Left lobe of liver (tissue), 2 donors: ENCODE data around the gene SCYL1. TPM values are rescaled to one million over a fixed set of nuclear protein-coding genes. Genes with fewer than 3 reads are reported as not detected.
A peak's percentile ranks its signal among the peaks of the same experiment; 100 is the strongest.
"Not testable (repeated sequence)": the region's sequence is repeated elsewhere in the genome, so short reads cannot be mapped to it uniquely, and the experiment has no call there.

Source experiments
- ATAC-seq: fragments of 200-7000 bp; cut with Tn5 transposase; one replicate; pipeline ENCODE4 v1.9.1; 2020; ENCODE audit warnings: mild to moderate bottlenecking, moderate library complexity
- DNase-seq: peaks from one replicate; pipeline ENCODE4 v3.0.0-alpha.2; 2020; ENCODE audit warnings: low spot score
- total RNA-seq: library from RNA; stranded (reverse); gene quantifications from one replicate; pipeline ENCODE4 v1.2.1, GENCODE V29; 2021
- donor health status: DM: no; HTN: no; CAD: no; lungs with moderate emphysema.
- donor health status: DM: no; HTN: yes; CAD: no.

The SCYL1 gene
- total RNA-seq, 1 donor from 2014 or later, result 67.6 TPM

- not testable (repeated sequence) for ATAC-seq, DNase-seq
Observed at GRCh38 chr11:65564879-65565559, 40.1 kb downstream of the SCYL1 start.

GRCh38 chr11:65565624-65566453, 41.0 kb downstream of the SCYL1 start:
- DNase-seq (no peak), ATAC-seq (no peak)

GRCh38 chr11:65569164-65569972, 44.5 kb downstream of the SCYL1 start:
- peak; percentile 10 for ATAC-seq

GRCh38 chr11:65569973-65570918, 45.4 kb downstream of the SCYL1 start, which contains the start of gene ZNRD2:
ZNRD2 (plus strand) TSS chr11:65570477; CDS start chr11:65570492, 15 bp downstream.
- DNase-seq (peak; percentile 98), ATAC-seq (peak; percentile 73)

More at GRCh38 chr11:65569164-65569972, 44.5 kb downstream of the SCYL1 start:
- no peak for DNase-seq

- no peak for DNase-seq
- ATAC-seq, result no peak
Observed at GRCh38 chr11:65571420-65571819, 46.5 kb downstream of the SCYL1 start.

- DNase-seq (no peak), ATAC-seq (no peak)
Observed at GRCh38 chr11:65571940-65572339, 47.1 kb downstream of the SCYL1 start.

- peak; percentile 51 for ATAC-seq
Observed at GRCh38 chr11:65572356-65573051, 47.6 kb downstream of the SCYL1 start, which contains the start of gene FAM89B. FAM89B (plus strand) TSS chr11:65572538; CDS start chr11:65572670, 132 bp downstream.

GRCh38 chr11:65573391-65574079, 48.7 kb downstream of the SCYL1 start:
- peak; percentile 72 for DNase-seq
- ATAC-seq, result no peak

More at GRCh38 chr11:65572356-65573051, 47.6 kb downstream of the SCYL1 start, which contains the start of gene FAM89B:
- DNase-seq, result peak; percentile 91

GRCh38 chr11:65574109-65574810, 49.4 kb downstream of the SCYL1 start:
- peak; percentile 85 for DNase-seq
- ATAC-seq, result peak; percentile 61

- peak; percentile 65 for DNase-seq
- peak; percentile 1 for ATAC-seq
Observed at GRCh38 chr11:65574811-65575567, 50.1 kb downstream of the SCYL1 start.

GRCh38 chr11:65575568-65576231, 50.8 kb downstream of the SCYL1 start, which contains the start of gene EHBP1L1:
EHBP1L1 (plus strand) TSS chr11:65576053; CDS start chr11:65576303, 250 bp downstream.
- ATAC-seq, result peak; percentile 53

GRCh38 chr11:65576232-65576866, 51.5 kb downstream of the SCYL1 start:
- ATAC-seq (no peak), DNase-seq (no peak)

More at GRCh38 chr11:65575568-65576231, 50.8 kb downstream of the SCYL1 start, which contains the start of gene EHBP1L1:
- peak; percentile 74 for DNase-seq

- DNase-seq (peak; percentile 63), ATAC-seq (peak; percentile 21)
Observed at GRCh38 chr11:65576867-65577755, 52.2 kb downstream of the SCYL1 start.

GRCh38 chr11:65577756-65578109, 52.9 kb downstream of the SCYL1 start:
- peak; percentile 45 for DNase-seq
- ATAC-seq, result no peak

GRCh38 chr11:65578134-65578533, 53.3 kb downstream of the SCYL1 start:
- ATAC-seq (no peak), DNase-seq (no peak)
